HCT116 (cell line): ENCODE measurements around the gene HIPK3. TPM values are rescaled to one million over a fixed set of nuclear protein-coding genes. Genes with fewer than 3 reads are reported as not detected.
"Not testable (repeated sequence)": the region's sequence is repeated elsewhere in the genome, so short reads cannot be mapped to it uniquely, and the experiment has no call there.

Experiments
- ATAC-seq: fragments of 200-7000 bp; cut with Tn5 transposase; 2 replicates; pipeline ENCODE4 v1.9.1; 2020; ENCODE audit warnings: mild to moderate bottlenecking, moderate library complexity
- BruUV-seq: library from RNA; stranded (reverse); fragments of 400-500 nt; replicated peaks from 2 replicates; lab custom pipeline; 2021; lab: Mats Ljungman, UMichigan
- CTCF ChIA-PET: fragments of 300-600 bp; sonication (Branson Sonifier 250); formaldehyde crosslinking; loops from one replicate; lab custom pipeline; 2021; ENCODE audit warnings: antibody characterized with exemption; lab: Charles Lee
- POLR2A ChIA-PET: fragments of 300-600, 350-600 bp; sonication (Branson Sonifier 250); formaldehyde crosslinking; loops from one replicate; lab custom pipeline; 2021; ENCODE audit warnings: antibody characterized with exemption; lab: Charles Lee
- RAD21 ChIA-PET, 2 experiments: fragments of 300-600 bp; sonication (Branson Sonifier 250); formaldehyde crosslinking; loops; one replicate each; lab custom pipeline; 2023; ENCODE audit warnings: low total read pairs in 2 of 2; ENCODE audit not compliant: uncharacterized antibody in 2 of 2, unreplicated experiment in 2 of 2, low non-redundant PET in 1 of 2; lab: Charles Lee
- DNase-seq: peaks from one replicate; pipeline ENCODE4 v3.0.0-alpha.2; 2010; ENCODE audit warnings: low read depth, low spot score
- H2AFZ ChIP-seq: fragments of 200-600 bp; shearing (Covaris generic), sonication (generic); 2 replicates; pipeline ENCODE4 v1.6.1; 2017; ENCODE audit warnings: low read depth, mixed run types, mixed read lengths, antibody characterized with exemption, low read length; ENCODE audit not compliant: poor library complexity, severe bottlenecking
- H3K27ac ChIP-seq: 2 replicates; pipeline ENCODE4 v1.5.1; 2012; ENCODE audit warnings: low read depth, low read length
- H3K27me3 ChIP-seq: fragments of 200-600 bp; sonication (generic); 2 replicates; pipeline ENCODE4 v1.6.1; 2016; ENCODE audit warnings: mixed run types, low read length, mixed read lengths; ENCODE audit not compliant: insufficient read depth
- H3K36me3 ChIP-seq, 2 experiments: fragments of 200-500 bp in 1 of 2; fragments of 200-600 bp in 1 of 2; sonication (Bioruptor generic) in 1 of 2; sonication (generic) in 1 of 2; 2 replicates each; pipeline versions ENCODE4 v1.5.1 to v1.6.1; 2014 to 2016; ENCODE audit warnings: low read length in 2 of 2, inconsistent platforms in 1 of 2, mixed read lengths in 1 of 2, mixed run types in 1 of 2; ENCODE audit not compliant: insufficient read depth in 2 of 2, control insufficient read depth in 1 of 2
- H3K4me1 ChIP-seq, 2 experiments: fragments of 200-600 bp in 1 of 2; sonication (generic) in 1 of 2; 2 replicates each; pipeline versions ENCODE4 v1.5.1 to v1.6.1; 2012 to 2017; ENCODE audit warnings: low read length in 2 of 2, inconsistent platforms in 1 of 2, mild to moderate bottlenecking in 1 of 2, mixed read lengths in 1 of 2, mixed run types in 1 of 2, moderate library complexity in 1 of 2; ENCODE audit not compliant: insufficient read depth in 2 of 2, control insufficient read depth in 1 of 2
- H3K4me2 ChIP-seq: fragments of 200-600 bp; sonication (generic); 2 replicates; pipeline ENCODE4 v1.6.1; 2017; ENCODE audit warnings: mixed run types, low read length, mixed read lengths
- H3K4me3 ChIP-seq, 2 experiments: fragments of 200-600 bp in 1 of 2; sonication (generic) in 1 of 2; replicated peaks in 1 of 2; 2 replicates each; pipeline ENCODE4 v1.5.1; 2011 to 2016; ENCODE audit warnings: low read length in 2 of 2, control low read depth in 1 of 2, low read depth in 1 of 2, mild to moderate bottlenecking in 1 of 2, mixed read lengths in 1 of 2, mixed run types in 1 of 2
- H3K79me2 ChIP-seq: fragments of 200-600 bp; sonication (generic); 2 replicates; pipeline ENCODE4 v1.6.1; 2017; ENCODE audit warnings: mild to moderate bottlenecking, mixed run types, low read length, moderate library complexity, mixed read lengths; ENCODE audit not compliant: insufficient read depth
- H3K9ac ChIP-seq: fragments of 200-600 bp; sonication (generic); 2 replicates; pipeline ENCODE4 v1.6.1; 2016; ENCODE audit warnings: low read length, mixed read lengths
- H3K9me2 ChIP-seq: fragments of 200-600 bp; sonication (generic), shearing (Covaris generic); 2 replicates; pipeline ENCODE4 v1.6.1; 2017; ENCODE audit warnings: mixed run types, mild to moderate bottlenecking, moderate library complexity; ENCODE audit not compliant: insufficient read depth
- H3K9me3 ChIP-seq, 2 experiments: fragments of 200-500 bp in 1 of 2; fragments of 200-600 bp in 1 of 2; sonication (Bioruptor generic) in 1 of 2; sonication (generic) in 1 of 2; 2 replicates each; pipeline ENCODE4 v1.6.1; 2014 to 2017; ENCODE audit warnings: low read length in 2 of 2, mixed read lengths in 2 of 2, inconsistent platforms in 1 of 2, low read depth in 1 of 2, mild to moderate bottlenecking in 1 of 2, mixed run types in 1 of 2, moderate library complexity in 1 of 2; ENCODE audit not compliant: control insufficient read depth in 1 of 2, insufficient read depth in 1 of 2
- H4K20me1 ChIP-seq: fragments of 200-600 bp; sonication (generic), shearing (Covaris generic); 2 replicates; pipeline ENCODE4 v1.6.1; 2017; ENCODE audit warnings: mixed run types, mild to moderate bottlenecking, moderate library complexity; ENCODE audit not compliant: insufficient read depth
- ATF3 ChIP-seq: IDR thresholded peaks from 2 replicates; pipeline ENCODE4 v1.6.1; 2012
- CTCF ChIP-seq, 3 experiments: fragments of 200-600 bp in 1 of 3; sonication (generic) in 1 of 3; IDR thresholded peaks in 2 of 3; conservative IDR thresholded peaks in 1 of 3; 2 replicates each; pipeline ENCODE4 v1.5.1; 2012 to 2017; ENCODE audit warnings: low read depth in 2 of 3, low read length in 2 of 3, antibody characterized with exemption in 1 of 3, borderline replicate concordance in 1 of 3, control low read depth in 1 of 3, mild to moderate bottlenecking in 1 of 3, mixed read lengths in 1 of 3, mixed run types in 1 of 3, moderate library complexity in 1 of 3; ENCODE audit not compliant: insufficient read depth in 1 of 3
- ELF1 ChIP-seq: IDR thresholded peaks from 2 replicates; pipeline ENCODE4 v1.6.1; 2012; ENCODE audit warnings: low read depth, borderline replicate concordance
- EZH2 ChIP-seq: fragments of 200-600 bp; sonication (generic); IDR thresholded peaks from 2 replicates; pipeline ENCODE4 v1.6.1; 2017; ENCODE audit warnings: antibody characterized with exemption, mixed run types
- FOSL1 ChIP-seq: IDR thresholded peaks from 2 replicates; pipeline ENCODE4 v1.6.1; 2012; ENCODE audit warnings: low read depth
- SIN3A ChIP-seq: IDR thresholded peaks from 2 replicates; pipeline ENCODE4 v1.6.1; 2012; ENCODE audit warnings: low read depth
- YY1 ChIP-seq: IDR thresholded peaks from 2 replicates; pipeline ENCODE4 v1.6.1; 2011; ENCODE audit warnings: low read length, low read depth, moderate library complexity, mild to moderate bottlenecking; ENCODE audit not compliant: insufficient replicate concordance; ENCODE audit errors: extremely low read depth
- ZBTB33 ChIP-seq: IDR thresholded peaks from 2 replicates; pipeline ENCODE4 v1.6.1; 2011; ENCODE audit warnings: mild to moderate bottlenecking, low read length, moderate library complexity; ENCODE audit not compliant: insufficient replicate concordance; ENCODE audit errors: extremely low read depth
- intact Hi-C: fragments of 100-400 bp; cut with micrococcal nuclease; formaldehyde crosslinking; loops from 2 replicates; pipeline ENCODE4 v1.10.0; 2022
- total RNA-seq: library from RNA; stranded (reverse); gene quantifications from one replicate; pipeline ENCODE4 v1.2.1, GENCODE V29; 2021; ENCODE audit not compliant: unreplicated experiment

HIPK3 gene
- total RNA-seq, 1 experiment from 2014 or later = 35.2 TPM

GRCh38 chr11:33242575-33242974, 14.6 kb upstream of the HIPK3 start:
- Histone ChIP-seq H3K27ac (no peak overlapping the region), H3K27me3 (no peaks in the 10 kb centered on the region), H4K20me1 (no peaks in the 10 kb centered on the region), H3K4me3 (no peak overlapping the region), H3K4me2 (no peak overlapping the region), H2AFZ (no peak overlapping the region), H3K36me3 (no peaks in the 10 kb centered on the region), H3K79me2 (no peaks in the 10 kb centered on the region), H3K4me1 (no peaks in the 10 kb centered on the region), H3K9ac (no peak overlapping the region), H3K9me2 (no peaks in the 10 kb centered on the region), H3K9me3 (no peaks in the 10 kb centered on the region)
- ChIA-PET RAD21 (no interaction called here), POLR2A (no interaction called here), CTCF (no interaction called here)
- TF ChIP-seq SIN3A (no peak), EZH2 (no peak), ATF3 (no peak), ELF1 (no peak), YY1 (no peak), ZBTB33 (no peak), FOSL1 (no peak), CTCF (IDR thresholded peaks at IDR 0.05 in 2 of 3, conservative IDR thresholded peaks at IDR 0.05 in 1 of 3; ENCODE audit: borderline replicate concordance in 1 of 3, insufficient read depth in 1 of 3, low read depth in 2 of 3, low read length in 2 of 3) (no peak)
- intact Hi-C loops = no loop called here
- DNase-seq (no peak), ATAC-seq (no peak)
- BruUV-seq = no TSS peak

- H3K9ac ChIP-seq, H3K4me2 ChIP-seq, H2AFZ ChIP-seq, H3K79me2 ChIP-seq, H3K4me1 ChIP-seq, BruUV-seq, H3K4me3 ChIP-seq, DNase-seq, H3K27ac ChIP-seq, RAD21 ChIA-PET, intact Hi-C loops, H3K9me3 ChIP-seq, H3K36me3 ChIP-seq, H3K27me3 ChIP-seq, ATAC-seq, H3K9me2 ChIP-seq, POLR2A ChIA-PET, CTCF ChIA-PET, H4K20me1 ChIP-seq: not testable (repeated sequence)
These were observed 13.5 kb upstream of the HIPK3 start for GRCh38 chr11:33243654-33244053.
